ENCODE measurements around the gene HCN4. TPM values are rescaled to one million over a fixed set of nuclear protein-coding genes. Genes with fewer than 3 reads are reported as not detected.

HCN4 gene
- not detected in 2 replicates for total RNA-seq

GRCh38 chr15:73368301-73369136, at the start of gene HCN4:
TSS of gene HCN4 (minus strand) at chr15:73368958. CDS start at chr15:73368270, 688 bp downstream.

Other genes starting within 250 kb of the HCN4 start
- gene REC114, start 74.2 kb upstream of the HCN4 start, total RNA-seq: not detected in 2 replicates

Measured in bronchus fibroblast of lung (primary cell).